ENCODE data around the gene ARHGAP8.

Gene ARHGAP8

DNA sequence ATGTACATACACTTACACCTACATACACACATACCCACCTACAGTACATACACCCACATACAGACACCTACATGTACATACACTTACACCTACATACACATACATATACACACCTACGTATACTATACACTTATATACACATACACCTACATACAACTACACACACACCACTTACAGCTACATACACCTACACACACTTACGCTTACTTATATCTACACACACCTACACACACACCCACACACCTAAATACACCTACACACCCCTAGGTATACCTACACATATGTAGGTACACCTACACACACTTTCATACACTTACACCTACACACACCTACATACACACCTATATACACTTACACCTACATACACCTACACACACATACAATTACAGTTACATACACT, 61.0 kb downstream of the ARHGAP8 start:
- H3K4me3 ChIP-seq (ENCODE audit: low read depth, low read length): no peak overlapping the region
- TF ChIP-seq, protein P1, sequence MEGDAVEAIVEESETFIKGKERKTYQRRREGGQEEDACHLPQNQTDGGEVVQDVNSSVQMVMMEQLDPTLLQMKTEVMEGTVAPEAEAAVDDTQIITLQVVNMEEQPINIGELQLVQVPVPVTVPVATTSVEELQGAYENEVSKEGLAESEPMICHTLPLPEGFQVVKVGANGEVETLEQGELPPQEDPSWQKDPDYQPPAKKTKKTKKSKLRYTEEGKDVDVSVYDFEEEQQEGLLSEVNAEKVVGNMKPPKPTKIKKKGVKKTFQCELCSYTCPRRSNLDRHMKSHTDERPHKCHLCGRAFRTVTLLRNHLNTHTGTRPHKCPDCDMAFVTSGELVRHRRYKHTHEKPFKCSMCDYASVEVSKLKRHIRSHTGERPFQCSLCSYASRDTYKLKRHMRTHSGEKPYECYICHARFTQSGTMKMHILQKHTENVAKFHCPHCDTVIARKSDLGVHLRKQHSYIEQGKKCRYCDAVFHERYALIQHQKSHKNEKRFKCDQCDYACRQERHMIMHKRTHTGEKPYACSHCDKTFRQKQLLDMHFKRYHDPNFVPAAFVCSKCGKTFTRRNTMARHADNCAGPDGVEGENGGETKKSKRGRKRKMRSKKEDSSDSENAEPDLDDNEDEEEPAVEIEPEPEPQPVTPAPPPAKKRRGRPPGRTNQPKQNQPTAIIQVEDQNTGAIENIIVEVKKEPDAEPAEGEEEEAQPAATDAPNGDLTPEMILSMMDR (IDR thresholded peaks at IDR 0.05; ENCODE audit: borderline replicate concordance, insufficient read depth, low read depth, low read length): no peak

DNA sequence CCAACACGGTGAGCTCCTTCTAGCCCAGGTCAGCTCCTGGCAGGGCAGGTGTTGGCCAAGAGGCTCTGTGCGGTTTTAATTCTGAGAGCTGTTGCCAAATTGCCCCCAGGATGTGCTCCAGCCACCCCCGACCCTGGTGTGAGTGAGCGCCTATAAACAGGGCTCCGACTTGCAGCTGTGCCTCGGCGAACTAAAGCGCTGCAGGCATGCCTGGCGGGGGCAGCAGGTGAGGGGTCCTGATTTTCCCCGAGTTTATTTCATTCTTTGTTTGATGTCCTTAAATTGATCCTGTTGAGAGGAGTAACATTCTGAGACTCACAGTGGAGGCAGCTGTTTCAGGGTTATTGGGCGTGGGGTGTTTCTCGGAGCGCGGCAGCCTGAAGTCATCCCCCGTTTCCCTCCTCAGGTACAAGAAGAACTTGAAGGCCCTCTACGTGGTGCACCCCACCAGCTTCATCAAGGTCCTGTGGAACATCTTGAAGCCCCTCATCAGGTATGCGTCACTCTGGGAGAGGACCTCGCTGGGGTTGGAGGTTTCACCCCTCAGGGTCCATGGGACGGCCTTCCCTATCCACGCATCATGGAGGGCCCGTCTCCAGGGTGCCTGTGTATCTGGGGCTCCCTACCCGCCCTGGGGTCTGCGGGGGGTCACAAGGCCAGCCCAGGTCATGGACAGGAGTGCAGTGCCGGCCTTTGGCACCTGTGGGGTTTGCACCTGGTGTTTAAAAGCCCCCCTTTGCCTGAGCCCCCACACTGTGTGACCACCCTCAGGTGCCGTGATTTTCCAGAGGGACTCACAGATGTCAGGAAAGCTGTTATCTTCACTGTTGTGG, 62.1 kb downstream of the ARHGAP8 start:
- TF ChIP-seq, protein P1 (IDR thresholded peaks at IDR 0.05; ENCODE audit: borderline replicate concordance, insufficient read depth, low read depth, low read length): no peak
- H3K4me3 ChIP-seq (ENCODE audit: low read depth, low read length): no peak overlapping the region

DNA sequence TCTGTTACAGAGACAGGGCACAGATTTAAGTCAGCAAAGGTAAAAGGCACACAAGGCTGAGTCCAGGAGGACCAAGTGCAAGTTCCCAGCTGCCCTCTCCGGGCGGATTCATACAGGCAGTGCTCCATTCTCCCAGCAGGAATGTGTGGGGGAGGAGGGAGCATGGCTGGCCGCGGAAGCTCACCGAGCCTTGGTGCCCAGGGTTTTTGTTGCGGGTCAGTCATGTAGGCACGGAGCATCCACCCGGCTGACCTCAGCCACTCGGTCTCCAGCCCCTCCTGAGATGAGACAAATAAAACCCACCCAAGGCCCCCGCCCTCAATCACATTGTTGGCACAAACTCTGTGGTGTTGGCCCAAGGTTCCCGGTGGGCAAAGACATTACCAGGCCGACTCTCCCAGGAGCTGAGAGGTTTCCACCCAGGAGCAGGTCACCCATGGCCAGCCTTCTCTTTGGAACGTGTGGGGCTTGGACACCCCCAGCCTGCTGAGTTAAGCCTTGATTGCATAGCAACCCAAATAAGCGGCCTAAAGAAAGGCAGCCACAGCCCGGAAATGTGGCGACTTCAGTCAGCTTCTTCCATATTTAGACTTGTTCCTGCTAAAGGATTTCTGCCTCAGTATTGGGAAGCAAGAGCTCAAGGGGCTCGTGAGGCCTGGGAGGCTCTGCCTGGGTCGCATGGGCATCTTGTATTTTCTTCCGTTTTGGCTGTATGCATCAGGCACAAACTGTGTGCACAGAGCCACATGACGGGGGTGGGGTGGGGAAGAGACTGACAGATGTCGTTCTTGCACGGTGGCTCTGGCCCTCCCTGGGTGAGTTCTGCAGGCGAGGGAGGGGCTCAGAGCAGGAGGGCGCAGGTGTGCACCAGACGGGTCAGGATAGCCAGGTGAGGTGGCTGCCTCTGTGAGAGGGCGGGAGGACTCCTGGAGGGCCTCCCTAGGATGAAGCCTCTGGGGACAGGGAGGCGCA, 63.0 kb downstream of the ARHGAP8 start:
- H3K4me3 ChIP-seq (ENCODE audit: low read depth, low read length): no peak overlapping the region
- TF ChIP-seq, protein P1 (IDR thresholded peaks at IDR 0.05; ENCODE audit: borderline replicate concordance, insufficient read depth, low read depth, low read length): no peak

GRCh38 chr22:44816141-44816540, 63.8 kb downstream of the ARHGAP8 start:
- TF ChIP-seq, protein P1 (IDR thresholded peaks at IDR 0.05; ENCODE audit: borderline replicate concordance, insufficient read depth, low read depth, low read length): no peak

DNA sequence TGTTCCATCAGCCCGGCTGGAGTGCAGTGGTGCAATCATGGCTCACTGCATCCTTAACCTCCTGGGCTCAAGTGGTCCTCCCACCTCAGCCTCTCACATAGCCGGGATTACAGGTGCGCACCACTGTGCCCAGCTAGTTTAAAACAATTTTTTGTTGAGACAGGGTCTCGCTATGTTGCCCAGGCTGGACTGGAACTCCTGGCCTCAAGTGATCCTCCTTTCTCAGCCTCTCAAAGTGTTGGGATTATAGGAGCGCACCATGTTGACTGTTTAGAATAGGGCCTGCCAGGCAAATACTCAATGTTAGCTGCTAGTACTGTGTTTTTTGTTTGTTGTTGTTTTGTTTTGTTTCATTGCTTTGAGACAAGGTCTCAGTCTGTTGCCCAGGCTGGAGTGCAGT, 66.4 kb downstream of the ARHGAP8 start:
- TF ChIP-seq, protein P1 (IDR thresholded peaks at IDR 0.05; ENCODE audit: borderline replicate concordance, insufficient read depth, low read depth, low read length): no peak

More at GRCh38 chr22:44816141-44816540, 63.8 kb downstream of the ARHGAP8 start:
- no peak overlapping the region for H3K4me3 ChIP-seq (ENCODE audit: low read depth, low read length)

DNA sequence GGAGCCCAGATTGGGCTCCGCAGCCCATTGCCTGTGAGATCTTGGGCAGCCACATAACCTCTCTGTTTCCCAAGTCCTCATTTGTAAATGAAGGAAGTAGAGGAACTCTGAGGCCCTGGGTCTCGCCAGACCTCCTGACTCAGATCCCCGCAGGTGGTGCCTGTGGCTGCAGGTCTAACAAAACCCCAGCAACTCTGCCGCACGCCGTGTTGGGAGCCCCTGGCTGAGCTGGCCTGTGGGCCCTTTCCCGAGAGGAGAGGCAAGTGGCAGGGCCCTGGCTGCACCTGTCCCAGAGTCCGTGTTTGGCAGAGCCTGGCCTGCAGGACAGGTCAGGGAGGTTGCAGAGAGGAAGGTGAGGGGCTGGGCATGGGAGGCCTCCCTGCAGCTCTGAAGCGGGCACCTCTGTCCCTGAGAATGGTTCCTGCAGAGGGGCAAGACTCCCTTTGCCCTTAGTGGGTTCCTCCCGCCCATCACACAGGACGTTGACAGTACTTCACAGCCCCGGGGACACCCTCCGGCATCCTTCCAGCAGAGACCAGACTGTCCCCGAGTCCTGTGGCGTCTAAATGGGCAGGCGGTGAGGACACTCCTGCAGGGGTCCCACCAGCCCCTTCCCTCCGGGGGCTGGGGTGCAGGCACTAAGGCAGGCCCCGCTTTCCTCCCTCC, 67.7 kb downstream of the ARHGAP8 start:
- no peak overlapping the region for H3K4me3 ChIP-seq (ENCODE audit: low read depth, low read length)
- TF ChIP-seq, protein P1 (IDR thresholded peaks at IDR 0.05; ENCODE audit: borderline replicate concordance, insufficient read depth, low read depth, low read length): no peak

More for the DNA sequence above, 66.4 kb downstream of the ARHGAP8 start:
- no peak overlapping the region for H3K4me3 ChIP-seq (ENCODE audit: low read depth, low read length)
